Tibial artery (tissue), 4 donors: ENCODE measurements around the gene SPANXN2.

Source experiments
- DNase-seq, 2 donors: peaks; one replicate each; pipeline ENCODE4 v3.0.0-alpha.2; 2019
- H3K27ac ChIP-seq, 2 donors: fragments of 200-600 bp; sonication (generic) in 1 of 2; 1 replicate in 1 of 2; 2 replicates in 1 of 2; pipeline ENCODE4 v1.5.1; 2018 to 2019; ENCODE audit warnings: mild to moderate bottlenecking in 1 of 2
- H3K27me3 ChIP-seq, 2 donors: fragments of 200-600 bp; sonication (generic) in 1 of 2; one replicate each; pipeline versions ENCODE4 v1.5.1 to v1.6.0; 2016 to 2019
- H3K36me3 ChIP-seq, 3 donors: fragments of 200-600 bp; sonication (generic) in 2 of 3; one replicate each; pipeline ENCODE4 v1.5.1; 2016 to 2019; ENCODE audit warnings: mild to moderate bottlenecking in 2 of 3
- H3K4me1 ChIP-seq, 4 donors: fragments of 200-600 bp; sonication (generic) in 2 of 4; 1 replicate in 3 of 4; 2 replicates in 1 of 4; pipeline ENCODE4 v1.5.1; 2016 to 2019
- H3K4me3 ChIP-seq, 2 donors: fragments of 200-600 bp; sonication (generic) in 1 of 2; 1 replicate in 1 of 2; 2 replicates in 1 of 2; pipeline ENCODE4 v1.5.1; 2018 to 2019; ENCODE audit warnings: mild to moderate bottlenecking in 2 of 2
- H3K9me3 ChIP-seq, 3 donors: fragments of 200-600 bp; sonication (generic) in 1 of 3; one replicate each; pipeline ENCODE4 v1.5.1; 2016 to 2019
- CTCF ChIP-seq, 2 experiments: fragments of 200-600 bp in 1 of 2; fragments of 450-650 bp in 1 of 2; IDR thresholded peaks; one replicate each; pipeline ENCODE4 v1.5.1; 2017 to 2019; ENCODE audit warnings: antibody characterized with exemption in 2 of 2, mild to moderate bottlenecking in 1 of 2, moderate library complexity in 1 of 2
- intact Hi-C: fragments of 100-400 bp; cut with DNase I; formaldehyde crosslinking; loops from one replicate; pipeline ENCODE4 v1.15.0; 2023; ENCODE audit warnings: low total_unique reads

The SPANXN2 gene

DNA sequence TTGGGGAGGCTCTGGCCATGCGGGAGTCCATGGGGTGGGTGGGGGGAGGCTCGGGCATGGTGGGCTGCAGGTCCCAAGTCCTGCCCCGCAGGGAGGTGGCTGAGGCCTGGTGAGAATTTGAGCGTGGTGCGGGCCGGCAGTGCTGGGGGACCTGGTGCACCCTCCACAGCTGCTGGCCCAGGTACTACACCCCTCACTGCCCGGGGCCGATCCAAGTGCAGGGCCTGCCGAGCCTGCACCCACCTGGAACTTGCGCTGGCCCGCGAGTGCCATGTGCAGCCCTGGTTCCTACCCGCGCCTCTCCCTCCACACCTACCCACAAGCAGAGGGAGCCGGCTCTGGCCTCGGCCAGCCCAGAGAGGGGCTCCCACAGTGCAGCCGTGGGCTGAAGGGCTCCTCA lies 5.7 kb upstream of the SPANXN2 start:
- H3K27ac ChIP-seq = no peak overlapping the region
- H3K36me3 ChIP-seq = no peaks in the 10 kb centered on the region
- TF ChIP-seq CTCF (IDR thresholded peaks at IDR 0.05) = no peak
- H3K27me3 ChIP-seq = no peaks in the 10 kb centered on the region
- H3K4me1 ChIP-seq = no peaks in the 10 kb centered on the region
- DNase-seq = no peak
- intact Hi-C loops = no loop called here
- peaks cover 0 to 7% (median 0%) of the 10 kb centered on the region in 3 donors for H3K9me3 ChIP-seq
- no peak overlapping the region for H3K4me3 ChIP-seq

DNA sequence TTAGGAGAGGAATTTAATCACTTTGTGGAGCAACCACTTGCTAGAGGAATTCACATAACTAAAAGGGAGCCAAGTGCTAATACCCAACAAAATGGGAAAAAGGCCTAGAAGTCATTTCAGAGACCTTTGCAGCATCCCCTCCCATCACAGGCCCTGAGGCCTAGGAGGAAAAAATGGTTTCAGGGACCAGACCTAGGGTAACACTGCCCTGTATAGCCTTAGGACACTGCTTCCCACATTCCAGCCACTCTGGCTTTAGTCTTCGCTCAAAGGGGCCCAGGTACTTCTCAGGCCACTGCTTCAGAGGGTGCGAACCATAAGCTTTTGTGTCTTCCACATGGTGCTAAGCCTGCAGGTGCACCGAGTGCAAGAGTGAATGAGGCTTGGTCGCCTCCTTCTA lies 19.1 kb downstream of the SPANXN2 start:
- H3K9me3 ChIP-seq = no peaks in the 10 kb centered on the region
- intact Hi-C loops = no loop called here
- no peak for DNase-seq
- no peak overlapping the region for H3K27ac ChIP-seq
- H3K27me3 ChIP-seq = no peaks in the 10 kb centered on the region
- no peak overlapping the region for H3K4me3 ChIP-seq
- no peaks in the 10 kb centered on the region for H3K36me3 ChIP-seq
- TF ChIP-seq CTCF (IDR thresholded peaks at IDR 0.05) = no peak
- H3K4me1 ChIP-seq = no peaks in the 10 kb centered on the region

DNA sequence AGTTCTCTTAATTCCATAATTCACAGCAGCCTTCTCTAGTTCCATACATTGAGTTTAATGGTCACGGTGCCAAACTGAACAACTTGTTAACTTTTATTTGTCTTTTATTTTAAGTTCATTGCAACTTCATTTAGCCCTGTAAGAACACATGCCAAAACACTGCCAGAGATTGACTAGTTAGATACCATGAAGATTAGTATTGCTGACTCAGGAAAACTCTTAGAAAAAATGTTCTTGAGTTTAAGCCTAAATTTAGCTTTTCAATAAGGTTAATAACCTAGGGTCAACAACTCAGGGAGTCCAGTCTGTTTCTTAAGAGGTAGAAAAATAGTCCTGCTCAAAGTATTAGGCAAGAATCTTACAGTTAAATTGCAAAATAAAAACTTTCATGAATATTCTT lies 25.7 kb downstream of the SPANXN2 start:
- H3K27me3 ChIP-seq = no peaks in the 10 kb centered on the region
- H3K4me1 ChIP-seq = no peaks in the 10 kb centered on the region
- H3K27ac ChIP-seq = no peak overlapping the region
- H3K36me3 ChIP-seq = no peaks in the 10 kb centered on the region
- intact Hi-C loops = no loop called here
- H3K9me3 ChIP-seq = no peaks in the 10 kb centered on the region
- H3K4me3 ChIP-seq = no peak overlapping the region
- TF ChIP-seq CTCF (IDR thresholded peaks at IDR 0.05) = no peak
- DNase-seq = no peak

GRCh38 chrX:143683486-143683885 lies 37.1 kb downstream of the SPANXN2 start:
- H3K27ac ChIP-seq = no peak overlapping the region
- H3K27me3 ChIP-seq = no peaks in the 10 kb centered on the region
- no peak for TF ChIP-seq CTCF (IDR thresholded peaks at IDR 0.05)
- no peaks in the 10 kb centered on the region for H3K36me3 ChIP-seq
- no peaks in the 10 kb centered on the region for H3K9me3 ChIP-seq
- no peak overlapping the region for H3K4me3 ChIP-seq
- intact Hi-C loops = no loop called here
- no peak for DNase-seq
- no peaks in the 10 kb centered on the region for H3K4me1 ChIP-seq

DNA sequence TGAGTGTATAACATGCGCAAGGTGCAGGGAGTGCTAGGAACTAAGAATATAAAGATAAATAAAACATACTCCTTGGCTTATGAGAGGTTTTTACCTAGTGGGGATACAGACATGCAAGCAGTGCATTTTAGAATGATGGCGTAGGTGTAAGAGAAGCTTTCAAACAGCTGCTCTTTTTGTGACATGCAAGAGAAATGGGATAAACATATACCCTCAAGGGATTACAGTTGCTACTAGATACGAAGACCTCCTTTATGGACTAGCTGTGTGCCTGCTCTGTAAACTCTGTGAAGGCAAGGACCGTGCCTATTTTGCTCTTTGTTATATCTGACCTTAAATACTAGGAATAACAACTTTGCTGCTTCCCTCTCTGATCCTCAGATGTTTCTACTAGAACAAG lies 45.6 kb downstream of the SPANXN2 start:
- intact Hi-C loops = no loop called here

More for the DNA sequence above, 45.6 kb downstream of the SPANXN2 start:
- no peaks in the 10 kb centered on the region for H3K4me1 ChIP-seq
- no peaks in the 10 kb centered on the region for H3K36me3 ChIP-seq
- no peak overlapping the region for H3K27ac ChIP-seq
- H3K4me3 ChIP-seq = no peak overlapping the region
- H3K9me3 ChIP-seq = no peaks in the 10 kb centered on the region
- TF ChIP-seq CTCF (IDR thresholded peaks at IDR 0.05) = no peak
- no peak for DNase-seq
- no peaks in the 10 kb centered on the region for H3K27me3 ChIP-seq
